GM23248 (cell line): ENCODE measurements around the gene SIVA1.

ENCODE experiments used
- EZH2 ChIP-seq: fragments of 200-600 bp; sonication (generic); IDR thresholded peaks from 2 replicates; pipeline ENCODE4 v1.6.1; 2018; ENCODE audit warnings: antibody characterized with exemption, mild to moderate bottlenecking; ENCODE audit not compliant: insufficient read depth, poor library complexity, severe bottlenecking
- EZH2phosphoT487 ChIP-seq: fragments of 200-600 bp; sonication (generic); IDR thresholded peaks from 2 replicates; pipeline ENCODE4 v1.6.1; 2018; ENCODE audit warnings: antibody characterized with exemption, moderate library complexity, mild to moderate bottlenecking, low read depth; ENCODE audit not compliant: insufficient read depth

DNA sequence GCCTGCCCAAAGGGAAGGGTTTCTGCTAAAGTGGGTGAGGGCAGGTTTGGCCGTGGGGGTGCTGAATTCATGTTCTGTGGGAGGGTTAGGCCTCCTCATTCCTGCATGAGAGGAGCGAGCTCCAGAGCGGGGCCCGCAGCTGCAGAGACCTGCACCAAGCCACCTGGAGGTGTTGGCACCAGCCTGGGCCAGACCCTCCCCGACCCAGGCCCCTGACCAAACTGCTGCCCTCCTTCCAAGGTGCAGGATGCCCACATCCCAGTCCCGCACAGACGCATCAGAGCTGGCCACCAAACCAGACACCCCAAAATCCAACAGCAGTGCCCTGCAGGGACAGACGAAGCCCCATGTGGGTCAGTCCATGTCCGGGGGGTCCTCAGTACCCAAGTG is 18.4 kb upstream of the SIVA1 start:
- TF ChIP-seq EZH2 (no peak), EZH2phosphoT487 (no peak)
